Measurements from ENCODE around the gene LTB4R2.

Gene LTB4R2

GRCh38 chr14:24284501-24285035 is 25.4 kb upstream of the LTB4R2 start:
- no peak for DNase-seq (ENCODE audit: low spot score)
- H3K27ac ChIP-seq, result peak overlapping the region; percentile 71
- TF ChIP-seq, protein P1, sequence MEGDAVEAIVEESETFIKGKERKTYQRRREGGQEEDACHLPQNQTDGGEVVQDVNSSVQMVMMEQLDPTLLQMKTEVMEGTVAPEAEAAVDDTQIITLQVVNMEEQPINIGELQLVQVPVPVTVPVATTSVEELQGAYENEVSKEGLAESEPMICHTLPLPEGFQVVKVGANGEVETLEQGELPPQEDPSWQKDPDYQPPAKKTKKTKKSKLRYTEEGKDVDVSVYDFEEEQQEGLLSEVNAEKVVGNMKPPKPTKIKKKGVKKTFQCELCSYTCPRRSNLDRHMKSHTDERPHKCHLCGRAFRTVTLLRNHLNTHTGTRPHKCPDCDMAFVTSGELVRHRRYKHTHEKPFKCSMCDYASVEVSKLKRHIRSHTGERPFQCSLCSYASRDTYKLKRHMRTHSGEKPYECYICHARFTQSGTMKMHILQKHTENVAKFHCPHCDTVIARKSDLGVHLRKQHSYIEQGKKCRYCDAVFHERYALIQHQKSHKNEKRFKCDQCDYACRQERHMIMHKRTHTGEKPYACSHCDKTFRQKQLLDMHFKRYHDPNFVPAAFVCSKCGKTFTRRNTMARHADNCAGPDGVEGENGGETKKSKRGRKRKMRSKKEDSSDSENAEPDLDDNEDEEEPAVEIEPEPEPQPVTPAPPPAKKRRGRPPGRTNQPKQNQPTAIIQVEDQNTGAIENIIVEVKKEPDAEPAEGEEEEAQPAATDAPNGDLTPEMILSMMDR (conservative IDR thresholded peaks at IDR 0.05; ENCODE audit: low read depth), result no peak
- ChIA-PET POLR2A (ENCODE audit: low non-redundant PET) (interaction anchor here (1.0 to 1.2 kb wide), 2 partner anchors 11 to 14 kb away, joined by 3 read pairs; no protein-coding TSS in a partner anchor), CTCF (interaction anchor here (0.6 to 1.4 kb wide), 2 partner anchors 40 to 42 kb away, joined by 3 read pairs; partner anchors contain the start of gene TINF2)

GRCh38 chr14:24285351-24285750 is 24.6 kb upstream of the LTB4R2 start:
- ChIA-PET POLR2A (ENCODE audit: low non-redundant PET) (no interaction called here), CTCF (no interaction called here)
- no peak for DNase-seq (ENCODE audit: low spot score)
- H3K27ac ChIP-seq, result peak overlapping the region; percentile 71
- TF ChIP-seq, protein P1 (conservative IDR thresholded peaks at IDR 0.05; ENCODE audit: low read depth), result no peak

- no peak for DNase-seq (ENCODE audit: low spot score)
- TF ChIP-seq, protein P1 (conservative IDR thresholded peaks at IDR 0.05; ENCODE audit: low read depth), result no peak
- peak overlapping the region; percentile 71 for H3K27ac ChIP-seq
- CTCF ChIA-PET, result interaction anchor here (0.6 to 0.7 kb wide), 2 partner anchors 9 to 10 kb away, joined by 3 read pairs; no protein-coding TSS in a partner anchor
- POLR2A ChIA-PET (ENCODE audit: low non-redundant PET), result interaction anchor here (0.9 kb wide), 1 partner anchor 45 kb away, joined by 4 read pairs; the partner anchor contains the start of gene TINF2
Observed at GRCh38 chr14:24286996-24287395, 22.9 kb upstream of the LTB4R2 start.

GRCh38 chr14:24289649-24290280 is 20.2 kb upstream of the LTB4R2 start:
- DNase-seq (ENCODE audit: low spot score), result no peak
- no peak overlapping the region for H3K27ac ChIP-seq
- CTCF ChIA-PET, result interaction anchor here (0.6 kb wide), 1 partner anchor 17 kb away, joined by 4 read pairs; no protein-coding TSS in a partner anchor
- TF ChIP-seq, protein P1 (conservative IDR thresholded peaks at IDR 0.05; ENCODE audit: low read depth), result no peak
- POLR2A ChIA-PET (ENCODE audit: low non-redundant PET), result interaction anchor here (0.6 kb wide), 1 partner anchor 49 kb away, joined by 3 read pairs; no protein-coding TSS in a partner anchor

DNA sequence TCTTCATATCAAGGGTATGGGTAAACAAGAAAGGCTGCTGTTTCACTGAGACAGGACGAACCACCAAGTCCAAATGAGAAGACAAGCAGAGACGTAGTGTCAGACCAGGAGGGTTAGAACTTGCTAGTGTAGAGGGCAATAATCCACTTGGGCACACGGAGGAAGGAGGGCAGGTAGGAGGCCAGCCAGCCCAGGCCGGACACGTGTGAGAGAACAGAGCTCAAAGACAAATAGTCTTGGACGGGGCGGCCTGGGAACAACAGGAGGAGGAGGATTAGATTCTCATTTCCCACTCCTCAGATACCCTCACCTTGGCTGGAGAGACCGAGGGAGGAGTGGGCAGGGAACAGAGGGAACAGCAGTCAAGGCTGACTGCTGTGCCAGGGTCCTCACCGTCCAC is 19.2 kb upstream of the LTB4R2 start:
- ChIA-PET CTCF (interaction anchor here (0.6 kb wide), 1 partner anchor 11 kb away, joined by 3 read pairs; no protein-coding TSS in a partner anchor), POLR2A (ENCODE audit: low non-redundant PET) (no interaction called here)
- TF ChIP-seq, protein P1 (conservative IDR thresholded peaks at IDR 0.05; ENCODE audit: low read depth), result no peak
- DNase-seq (ENCODE audit: low spot score), result no peak
- peak overlapping the region; percentile 34 for H3K27ac ChIP-seq

- CTCF ChIA-PET, result interaction anchor here (1.7 kb wide), 1 partner anchor 8 kb away, joined by 4 read pairs; no protein-coding TSS in a partner anchor
- POLR2A ChIA-PET (ENCODE audit: low non-redundant PET), result no interaction called here
Observed at GRCh38 chr14:24291446-24292117, 18.4 kb upstream of the LTB4R2 start.

More at GRCh38 chr14:24291446-24292117, 18.4 kb upstream of the LTB4R2 start:
- DNase-seq (ENCODE audit: low spot score), result no peak
- TF ChIP-seq, protein P1 (conservative IDR thresholded peaks at IDR 0.05; ENCODE audit: low read depth), result no peak
- H3K27ac ChIP-seq, result peak overlapping the region; percentile 34
